Measurements from ENCODE around the gene GPR62. TPM values are rescaled to one million over a fixed set of nuclear protein-coding genes. Genes with fewer than 3 reads are reported as not detected.

Gene GPR62
- total RNA-seq, 1 experiment from 2014 or later = not detected

GRCh38 chr3:51963951-51964451 lies 8.8 kb downstream of the GPR62 start:
- TF ChIP-seq, protein P1, sequence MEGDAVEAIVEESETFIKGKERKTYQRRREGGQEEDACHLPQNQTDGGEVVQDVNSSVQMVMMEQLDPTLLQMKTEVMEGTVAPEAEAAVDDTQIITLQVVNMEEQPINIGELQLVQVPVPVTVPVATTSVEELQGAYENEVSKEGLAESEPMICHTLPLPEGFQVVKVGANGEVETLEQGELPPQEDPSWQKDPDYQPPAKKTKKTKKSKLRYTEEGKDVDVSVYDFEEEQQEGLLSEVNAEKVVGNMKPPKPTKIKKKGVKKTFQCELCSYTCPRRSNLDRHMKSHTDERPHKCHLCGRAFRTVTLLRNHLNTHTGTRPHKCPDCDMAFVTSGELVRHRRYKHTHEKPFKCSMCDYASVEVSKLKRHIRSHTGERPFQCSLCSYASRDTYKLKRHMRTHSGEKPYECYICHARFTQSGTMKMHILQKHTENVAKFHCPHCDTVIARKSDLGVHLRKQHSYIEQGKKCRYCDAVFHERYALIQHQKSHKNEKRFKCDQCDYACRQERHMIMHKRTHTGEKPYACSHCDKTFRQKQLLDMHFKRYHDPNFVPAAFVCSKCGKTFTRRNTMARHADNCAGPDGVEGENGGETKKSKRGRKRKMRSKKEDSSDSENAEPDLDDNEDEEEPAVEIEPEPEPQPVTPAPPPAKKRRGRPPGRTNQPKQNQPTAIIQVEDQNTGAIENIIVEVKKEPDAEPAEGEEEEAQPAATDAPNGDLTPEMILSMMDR (IDR thresholded peaks at IDR 0.05; ENCODE audit: unreplicated experiment) = no peak
- ChIA-PET CTCF (interaction anchor here (1.1 to 1.8 kb wide), 4 partner anchors 10 to 22 kb away, joined by 3 to 9 read pairs (median 6); partner anchors contain the start of genes ABHD14B, PARP3 and RRP9), POLR2A (no interaction called here)
- BruUV-seq (replicated peaks) = no TSS peak
- H3K4me1 Mint-ChIP-seq (ENCODE audit: insufficient read depth, unreplicated experiment) = peaks cover 10% of the 10 kb centered on the region
- H3K36me3 Mint-ChIP-seq (ENCODE audit: insufficient read depth, unreplicated experiment) = peaks cover 7% of the 10 kb centered on the region
- no peak overlapping the region for H3K27ac Mint-ChIP-seq (ENCODE audit: low read depth, unreplicated experiment)
- H3K27me3 Mint-ChIP-seq (ENCODE audit: insufficient read depth, unreplicated experiment) = no peaks in the 10 kb centered on the region
- H3K4me3 Mint-ChIP-seq (ENCODE audit: unreplicated experiment) = no peak overlapping the region
- DNase-seq (ENCODE audit: unreplicated experiment) = no peak
- H3K9me3 Mint-ChIP-seq (ENCODE audit: unreplicated experiment) = no peaks in the 10 kb centered on the region
- intact Hi-C loops (cut with micrococcal nuclease) = no loop called here

- H3K4me3 Mint-ChIP-seq (ENCODE audit: unreplicated experiment) = no peak overlapping the region
Observed at GRCh38 chr3:51964521-51964920, 9.3 kb downstream of the GPR62 start.

GRCh38 chr3:51966016-51966415 lies 10.8 kb downstream of the GPR62 start:
- BruUV-seq (replicated peaks) = no TSS peak
- Mint-ChIP-seq H3K27ac (ENCODE audit: low read depth, unreplicated experiment) (peak overlapping the region; percentile 49), H3K27me3 (ENCODE audit: insufficient read depth, unreplicated experiment) (no peaks in the 10 kb centered on the region), H3K9me3 (ENCODE audit: unreplicated experiment) (no peaks in the 10 kb centered on the region), H3K4me1 (ENCODE audit: insufficient read depth, unreplicated experiment) (peaks cover 10% of the 10 kb centered on the region), H3K36me3 (ENCODE audit: insufficient read depth, unreplicated experiment) (peaks cover 7% of the 10 kb centered on the region), H3K4me3 (ENCODE audit: unreplicated experiment) (peak overlapping the region; percentile 78)
- TF ChIP-seq, protein P1 (IDR thresholded peaks at IDR 0.05; ENCODE audit: unreplicated experiment) = no peak
- no peak for DNase-seq (ENCODE audit: unreplicated experiment)
- intact Hi-C loops (cut with micrococcal nuclease) = no loop called here
- POLR2A ChIA-PET = interaction anchor here (2.3 to 6.5 kb wide), 2 partner anchors 17 to 23 kb away, joined by 10 to 37 read pairs; partner anchors contain the start of gene ACY1
- CTCF ChIA-PET = interaction anchor here (1.7 kb wide), 1 partner anchor 8 kb away, joined by 12 read pairs; the partner anchor contains the start of genes ABHD14A and ABHD14B

More at GRCh38 chr3:51964521-51964920, 9.3 kb downstream of the GPR62 start:
- no TSS peak for BruUV-seq (replicated peaks)
- Mint-ChIP-seq H3K9me3 (ENCODE audit: unreplicated experiment) (no peaks in the 10 kb centered on the region), H3K4me1 (ENCODE audit: insufficient read depth, unreplicated experiment) (peaks cover 10% of the 10 kb centered on the region), H3K36me3 (ENCODE audit: insufficient read depth, unreplicated experiment) (peaks cover 7% of the 10 kb centered on the region), H3K27me3 (ENCODE audit: insufficient read depth, unreplicated experiment) (no peaks in the 10 kb centered on the region), H3K27ac (ENCODE audit: low read depth, unreplicated experiment) (no peak overlapping the region)
- DNase-seq (ENCODE audit: unreplicated experiment) = no peak
- intact Hi-C loops (cut with micrococcal nuclease) = no loop called here
- ChIA-PET CTCF (interaction anchor here (1.0 to 1.7 kb wide), 3 partner anchors 10 to 180 kb away, joined by 3 to 12 read pairs (median 9); partner anchors contain the start of genes ABHD14A, ABHD14B and PARP3), POLR2A (interaction anchor here (1.2 to 2.3 kb wide), 3 partner anchors 22 to 31 kb away, joined by 4 to 10 read pairs (median 5); partner anchors contain the start of genes RPL29 and RRP9)
- TF ChIP-seq, protein P1 (IDR thresholded peaks at IDR 0.05; ENCODE audit: unreplicated experiment) = no peak

GRCh38 chr3:51966486-51966885 lies 11.3 kb downstream of the GPR62 start:
- Mint-ChIP-seq H3K27ac (ENCODE audit: low read depth, unreplicated experiment) (peak overlapping the region; percentile 49), H3K9me3 (ENCODE audit: unreplicated experiment) (no peaks in the 10 kb centered on the region), H3K36me3 (ENCODE audit: insufficient read depth, unreplicated experiment) (peaks cover 11% of the 10 kb centered on the region), H3K27me3 (ENCODE audit: insufficient read depth, unreplicated experiment) (no peaks in the 10 kb centered on the region), H3K4me1 (ENCODE audit: insufficient read depth, unreplicated experiment) (peaks cover 10% of the 10 kb centered on the region), H3K4me3 (ENCODE audit: unreplicated experiment) (peak overlapping the region; percentile 78)
- intact Hi-C loops (cut with micrococcal nuclease) = no loop called here
- ChIA-PET POLR2A (interaction anchor here (0.6 to 6.5 kb wide), 4 partner anchors 15 to 1697 kb away, joined by 4 to 37 read pairs (median 7); partner anchors contain the start of gene ACY1), CTCF (no interaction called here)
- BruUV-seq (replicated peaks) = no TSS peak
- no peak for DNase-seq (ENCODE audit: unreplicated experiment)
- TF ChIP-seq, protein P1 (IDR thresholded peaks at IDR 0.05; ENCODE audit: unreplicated experiment) = no peak

Measured in MCF 10A (cell line).